ENCODE results near the gene EPS8.

Gene EPS8

DNA sequence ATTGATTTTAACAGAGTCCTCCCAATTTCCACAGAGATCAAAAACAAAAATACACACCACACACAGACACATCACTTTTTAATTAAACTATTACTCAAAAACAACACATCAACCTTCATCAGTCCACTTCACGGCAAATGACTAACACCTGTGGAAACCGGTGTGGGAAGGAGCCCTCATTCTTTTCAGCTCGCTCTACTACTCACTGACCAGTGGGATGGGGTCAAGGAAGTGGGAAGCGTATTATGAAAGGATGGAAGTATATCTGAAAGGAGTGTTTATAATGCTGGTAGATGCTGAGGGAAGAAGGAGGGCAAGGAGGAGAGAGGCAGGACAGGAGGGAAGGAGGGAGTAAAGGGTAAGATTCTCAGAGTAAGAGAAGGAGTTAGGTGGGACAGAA, 156.5 kb downstream of the EPS8 start:
- Histone ChIP-seq H3K4me1 (ENCODE audit: low read length) (no peaks in the 10 kb centered on the region), H3K9ac (ENCODE audit: low read length) (no peak overlapping the region), H2AFZ (ENCODE audit: low read length) (no peak overlapping the region), H3K27ac (ENCODE audit: low read length) (no peak overlapping the region), H3K4me2 (ENCODE audit: low read depth, low read length) (no peak overlapping the region), H3K9me2 (replicated peaks; ENCODE audit: insufficient read depth, low read length) (no peaks in the 10 kb centered on the region), H3K9me3 (replicated peaks; ENCODE audit: insufficient read depth, low read length) (no peaks in the 10 kb centered on the region), H3F3A (ENCODE audit: insufficient read depth, low read length) (no peaks in the 10 kb centered on the region), H4K20me1 (ENCODE audit: insufficient read depth, low read length) (no peaks in the 10 kb centered on the region), H3K36me3 (replicated peaks; ENCODE audit: insufficient read depth, low read length) (no peaks in the 10 kb centered on the region), H3K27me3 (replicated peaks; ENCODE audit: insufficient read depth, low read length) (no peaks in the 10 kb centered on the region), H3K4me3 (ENCODE audit: low read length) (no peak overlapping the region), H3K79me2 (ENCODE audit: low read length) (no peaks in the 10 kb centered on the region)
- TF ChIP-seq, protein P1, sequence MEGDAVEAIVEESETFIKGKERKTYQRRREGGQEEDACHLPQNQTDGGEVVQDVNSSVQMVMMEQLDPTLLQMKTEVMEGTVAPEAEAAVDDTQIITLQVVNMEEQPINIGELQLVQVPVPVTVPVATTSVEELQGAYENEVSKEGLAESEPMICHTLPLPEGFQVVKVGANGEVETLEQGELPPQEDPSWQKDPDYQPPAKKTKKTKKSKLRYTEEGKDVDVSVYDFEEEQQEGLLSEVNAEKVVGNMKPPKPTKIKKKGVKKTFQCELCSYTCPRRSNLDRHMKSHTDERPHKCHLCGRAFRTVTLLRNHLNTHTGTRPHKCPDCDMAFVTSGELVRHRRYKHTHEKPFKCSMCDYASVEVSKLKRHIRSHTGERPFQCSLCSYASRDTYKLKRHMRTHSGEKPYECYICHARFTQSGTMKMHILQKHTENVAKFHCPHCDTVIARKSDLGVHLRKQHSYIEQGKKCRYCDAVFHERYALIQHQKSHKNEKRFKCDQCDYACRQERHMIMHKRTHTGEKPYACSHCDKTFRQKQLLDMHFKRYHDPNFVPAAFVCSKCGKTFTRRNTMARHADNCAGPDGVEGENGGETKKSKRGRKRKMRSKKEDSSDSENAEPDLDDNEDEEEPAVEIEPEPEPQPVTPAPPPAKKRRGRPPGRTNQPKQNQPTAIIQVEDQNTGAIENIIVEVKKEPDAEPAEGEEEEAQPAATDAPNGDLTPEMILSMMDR (IDR thresholded peaks at IDR 0.05; ENCODE audit: low read length) = no peak
- no peak for DNase-seq

DNA sequence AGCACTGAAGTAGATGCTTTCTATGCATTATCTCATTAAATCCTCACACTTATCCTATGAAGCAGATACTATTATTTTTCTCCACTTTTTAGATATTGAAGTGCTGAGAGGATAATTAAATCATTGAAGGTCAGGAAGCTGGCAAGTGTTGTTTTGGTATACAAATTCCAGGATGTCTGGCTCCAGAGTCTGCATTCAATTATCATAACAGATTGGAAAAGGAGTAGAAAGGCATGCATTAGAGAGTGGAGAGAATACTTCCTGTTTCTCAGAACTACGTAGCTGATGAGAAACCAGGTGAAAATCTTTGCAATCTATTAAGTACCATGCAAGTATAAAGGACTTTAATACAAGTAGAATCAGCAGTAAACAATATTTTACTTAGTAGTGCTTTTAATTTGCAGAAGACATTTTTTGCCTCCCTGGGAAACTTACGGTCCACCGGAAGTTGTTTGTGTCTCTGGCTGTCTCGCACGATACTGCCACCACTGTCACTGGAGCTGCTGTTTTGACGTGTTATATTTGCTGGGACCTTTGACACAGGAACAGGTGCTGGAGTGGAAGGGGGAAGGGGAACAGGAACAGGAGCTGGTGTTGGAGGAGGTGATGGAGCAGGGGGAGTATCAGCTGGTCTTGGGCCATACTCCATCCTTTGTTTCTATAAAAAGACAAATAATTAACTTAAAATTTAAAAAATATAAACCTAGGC, 158.0 kb downstream of the EPS8 start:
- TF ChIP-seq EZH2 (optimal IDR thresholded peaks at IDR 0.05; ENCODE audit: low read depth, low read length) (no peak), EZH2phosphoT487 (IDR thresholded peaks at IDR 0.05; ENCODE audit: low read length) (no peak)
- TF ChIP-seq, protein P1 (IDR thresholded peaks at IDR 0.05; ENCODE audit: low read length) = no peak
- Histone ChIP-seq H3K9me3 (replicated peaks; ENCODE audit: insufficient read depth, low read length) (no peaks in the 10 kb centered on the region), H4K20me1 (ENCODE audit: insufficient read depth, low read length) (no peaks in the 10 kb centered on the region), H3K79me2 (ENCODE audit: low read length) (no peaks in the 10 kb centered on the region), H3K4me2 (ENCODE audit: low read depth, low read length) (no peak overlapping the region), H3K4me1 (ENCODE audit: low read length) (no peaks in the 10 kb centered on the region), H3K9ac (ENCODE audit: low read length) (no peak overlapping the region), H3F3A (ENCODE audit: insufficient read depth, low read length) (no peaks in the 10 kb centered on the region), H3K27ac (ENCODE audit: low read length) (no peak overlapping the region), H2AFZ (ENCODE audit: low read length) (no peak overlapping the region), H3K27me3 (replicated peaks; ENCODE audit: insufficient read depth, low read length) (no peaks in the 10 kb centered on the region), H3K4me3 (ENCODE audit: low read length) (no peak overlapping the region), H3K36me3 (replicated peaks; ENCODE audit: insufficient read depth, low read length) (no peaks in the 10 kb centered on the region), H3K9me2 (replicated peaks; ENCODE audit: insufficient read depth, low read length) (no peaks in the 10 kb centered on the region)
- DNase-seq = no peak

DNA sequence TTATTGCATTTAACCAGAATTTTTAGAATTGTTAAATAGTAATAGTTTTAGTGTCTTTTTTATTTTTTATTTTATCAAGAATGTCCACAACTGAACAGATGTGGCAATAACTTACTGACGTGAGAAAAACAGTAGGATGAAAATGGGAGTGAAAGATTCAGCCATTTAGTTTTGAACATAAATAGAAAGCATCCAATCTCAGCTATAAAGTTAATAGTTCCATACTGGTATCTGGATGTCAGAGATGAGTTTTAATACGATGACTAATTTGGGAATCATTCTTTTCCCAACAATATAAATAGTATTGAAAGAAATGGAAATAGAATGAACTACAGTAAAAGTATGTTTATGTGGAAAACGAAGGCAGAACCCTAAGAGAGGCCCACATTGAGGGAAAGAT, 159.4 kb downstream of the EPS8 start:
- no peaks in the 10 kb centered on the region for H3K4me1 ChIP-seq (ENCODE audit: low read length)
- H3K4me3 ChIP-seq (ENCODE audit: low read length) = no peak overlapping the region
- no peaks in the 10 kb centered on the region for H3K79me2 ChIP-seq (ENCODE audit: low read length)
- no peaks in the 10 kb centered on the region for H3K9me2 ChIP-seq (replicated peaks; ENCODE audit: insufficient read depth, low read length)
- H3K4me2 ChIP-seq (ENCODE audit: low read depth, low read length) = no peak overlapping the region
- no peak overlapping the region for H3K9ac ChIP-seq (ENCODE audit: low read length)
- no peaks in the 10 kb centered on the region for H3K36me3 ChIP-seq (replicated peaks; ENCODE audit: insufficient read depth, low read length)
- no peak overlapping the region for H3K27ac ChIP-seq (ENCODE audit: low read length)
- TF ChIP-seq EZH2 (optimal IDR thresholded peaks at IDR 0.05; ENCODE audit: low read depth, low read length) = no peak
- TF ChIP-seq, protein P1 (IDR thresholded peaks at IDR 0.05; ENCODE audit: low read length) = no peak
- TF ChIP-seq EZH2phosphoT487 (IDR thresholded peaks at IDR 0.05; ENCODE audit: low read length) = no peak
- H3F3A ChIP-seq (ENCODE audit: insufficient read depth, low read length) = no peaks in the 10 kb centered on the region
- H3K27me3 ChIP-seq (replicated peaks; ENCODE audit: insufficient read depth, low read length) = no peaks in the 10 kb centered on the region
- no peak overlapping the region for H2AFZ ChIP-seq (ENCODE audit: low read length)
- no peak for DNase-seq
- no peaks in the 10 kb centered on the region for H4K20me1 ChIP-seq (ENCODE audit: insufficient read depth, low read length)
- no peaks in the 10 kb centered on the region for H3K9me3 ChIP-seq (replicated peaks; ENCODE audit: insufficient read depth, low read length)

Measured in MM.1S (cell line).